SH-SY5Y (cell line): ENCODE data around the gene INSIG1.

Source experiments
- GATA2 ChIP-seq: IDR thresholded peaks from 2 replicates; pipeline ENCODE4 v1.6.1; 2011; ENCODE audit warnings: mild to moderate bottlenecking, low read depth, low read length
- GATA3 ChIP-seq: IDR thresholded peaks from 2 replicates; pipeline ENCODE4 v1.6.1; 2011; ENCODE audit warnings: low read depth, mild to moderate bottlenecking, low read length, moderate library complexity

DNA sequence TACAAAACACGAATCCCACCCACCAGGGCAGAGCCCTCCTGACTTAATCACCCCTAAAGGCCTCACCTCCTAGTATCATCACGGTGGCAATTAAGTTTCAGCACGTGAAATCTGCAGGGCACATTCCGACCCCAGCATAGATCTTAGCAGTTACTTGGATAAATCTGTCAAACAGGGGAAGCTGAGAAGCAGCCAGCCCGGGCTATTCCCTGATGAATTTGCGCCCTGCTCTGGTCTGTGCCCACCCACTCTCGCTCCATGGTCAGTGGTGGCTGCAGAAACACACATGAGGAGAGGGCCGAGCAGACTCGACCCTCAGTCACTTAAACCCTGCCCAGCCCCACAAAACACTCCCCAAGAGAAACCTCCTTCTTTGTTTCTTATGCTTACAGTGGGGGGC lies 28.7 kb downstream of the INSIG1 start:
- TF ChIP-seq GATA3, result no peak
- TF ChIP-seq GATA2, result no peak
